Measurements from ENCODE around the gene ETNK1.

Gene ETNK1

DNA sequence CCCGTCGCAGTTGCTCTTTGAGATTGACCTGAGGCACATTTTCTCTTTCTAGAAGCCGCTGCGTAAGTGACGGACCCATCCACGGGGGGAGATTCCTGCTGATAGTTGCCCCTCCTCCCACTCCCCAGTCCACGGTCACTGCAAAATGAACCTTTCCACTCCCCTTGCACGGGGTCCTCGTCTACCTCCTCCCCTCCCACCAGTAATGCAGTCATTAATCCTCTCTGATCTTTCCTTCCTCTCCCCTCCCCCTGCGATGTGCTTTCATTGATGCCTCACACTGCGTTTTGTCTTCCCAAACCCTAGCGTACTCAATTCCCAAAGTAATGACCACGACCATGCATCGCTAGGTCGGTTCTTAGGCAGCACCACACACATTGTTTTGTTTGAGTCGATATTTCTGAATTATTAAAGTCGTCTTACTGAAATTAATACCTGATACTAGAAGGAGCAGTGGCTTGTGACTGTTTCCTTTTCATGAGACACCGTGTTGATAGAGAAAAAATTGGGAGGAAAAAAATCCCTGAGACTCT lies 857 bp downstream of the ETNK1 start:
- peak overlapping the region; percentile 97 for H3K4me2 ChIP-seq (ENCODE audit: low read depth, low read length, poor library complexity, severe bottlenecking)
- peaks cover 57% of the 10 kb centered on the region for H3K79me2 ChIP-seq (ENCODE audit: insufficient read depth, low read length)
- peak overlapping the region; percentile 42 for H3K27ac ChIP-seq (ENCODE audit: low read depth, low read length)
- no peaks in the 10 kb centered on the region for H3K9me2 ChIP-seq (replicated peaks; ENCODE audit: insufficient read depth, low read length)
- no peaks in the 10 kb centered on the region for H3K9me3 ChIP-seq (ENCODE audit: insufficient read depth, low read length)
- TF ChIP-seq EZH2phosphoT487 (conservative IDR thresholded peaks at IDR 0.05; ENCODE audit: low read length) (no peak), CTCF (IDR thresholded peaks at IDR 0.05; ENCODE audit: insufficient read depth, low read length, poor library complexity, severe bottlenecking) (no peak)
- H3K36me3 ChIP-seq (ENCODE audit: low read length): peaks cover 14% of the 10 kb centered on the region; the same call in 1 of the 2 replicates
- H3F3A ChIP-seq (ENCODE audit: insufficient read depth): no peaks in the 10 kb centered on the region; the same call in 1 of the 2 replicates
- H3K27me3 ChIP-seq (ENCODE audit: low read length): no peaks in the 10 kb centered on the region
- peaks cover 25% of the 10 kb centered on the region for H4K20me1 ChIP-seq (ENCODE audit: low read depth, low read length)
- peak overlapping the region; percentile 85 for H3K4me3 ChIP-seq (ENCODE audit: insufficient read depth, low read length, poor library complexity, severe bottlenecking)
- H3K9ac ChIP-seq (ENCODE audit: low read length): peak overlapping the region; percentile 69
- peak overlapping the region; percentile 82 for H2AFZ ChIP-seq (ENCODE audit: low read depth, low read length, severe bottlenecking)

GRCh38 chr12:22626406-22626805 lies 1.4 kb downstream of the ETNK1 start:
- Histone ChIP-seq H3K9ac (ENCODE audit: low read length) (peak overlapping the region; percentile 69), H3K27ac (ENCODE audit: low read depth, low read length) (peak overlapping the region; percentile 42; the same call in 1 of the 2 replicates), H3K9me2 (replicated peaks; ENCODE audit: insufficient read depth, low read length) (no peaks in the 10 kb centered on the region), H4K20me1 (ENCODE audit: low read depth, low read length) (peaks cover 25% of the 10 kb centered on the region), H3K9me3 (ENCODE audit: insufficient read depth, low read length) (no peaks in the 10 kb centered on the region), H3F3A (ENCODE audit: insufficient read depth) (peaks cover 1% of the 10 kb centered on the region; the same call in 1 of the 2 replicates), H3K79me2 (ENCODE audit: insufficient read depth, low read length) (peaks cover 62% of the 10 kb centered on the region), H3K4me2 (ENCODE audit: low read depth, low read length, poor library complexity, severe bottlenecking) (peak overlapping the region; percentile 97), H3K36me3 (ENCODE audit: low read length) (peaks cover 14% of the 10 kb centered on the region; the same call in 1 of the 2 replicates), H2AFZ (ENCODE audit: low read depth, low read length, severe bottlenecking) (no peak overlapping the region), H3K27me3 (ENCODE audit: low read length) (no peaks in the 10 kb centered on the region), H3K4me3 (ENCODE audit: insufficient read depth, low read length, poor library complexity, severe bottlenecking) (peak overlapping the region; percentile 85)
- TF ChIP-seq EZH2phosphoT487 (conservative IDR thresholded peaks at IDR 0.05; ENCODE audit: low read length) (no peak), CTCF (IDR thresholded peaks at IDR 0.05; ENCODE audit: insufficient read depth, low read length, poor library complexity, severe bottlenecking) (no peak)

DNA sequence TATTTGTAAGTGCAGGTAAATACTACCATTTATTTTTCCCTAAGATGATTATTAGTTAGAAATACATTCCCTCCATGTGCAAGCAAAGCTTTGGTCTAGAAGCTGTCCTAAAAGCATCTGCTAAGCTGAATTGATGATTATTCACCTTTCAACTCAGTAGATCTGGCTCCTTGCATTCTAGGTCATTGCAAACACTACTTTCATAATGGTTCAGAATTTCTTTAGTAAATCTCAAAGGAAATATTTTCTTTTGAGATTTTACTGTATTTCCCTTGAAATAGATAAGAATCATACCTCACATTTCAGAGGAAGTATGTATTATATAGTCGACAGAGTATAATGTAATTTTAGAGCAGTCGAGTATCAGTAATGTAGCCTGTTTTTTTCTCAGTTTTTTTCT lies 2.4 kb downstream of the ETNK1 start:
- Histone ChIP-seq H4K20me1 (ENCODE audit: low read depth, low read length) (peaks cover 30% of the 10 kb centered on the region), H3K9me3 (ENCODE audit: insufficient read depth, low read length) (no peaks in the 10 kb centered on the region), H3K27ac (ENCODE audit: low read depth, low read length) (peak overlapping the region; percentile 42), H3K27me3 (ENCODE audit: low read length) (no peaks in the 10 kb centered on the region), H3K4me2 (ENCODE audit: low read depth, low read length, poor library complexity, severe bottlenecking) (peak overlapping the region; percentile 97), H3K9me2 (replicated peaks; ENCODE audit: insufficient read depth, low read length) (no peaks in the 10 kb centered on the region), H2AFZ (ENCODE audit: low read depth, low read length, severe bottlenecking) (no peak overlapping the region), H3K4me3 (ENCODE audit: insufficient read depth, low read length, poor library complexity, severe bottlenecking) (peak overlapping the region; percentile 85), H3F3A (ENCODE audit: insufficient read depth) (peaks cover 3% of the 10 kb centered on the region; the same call in 1 of the 2 replicates), H3K79me2 (ENCODE audit: insufficient read depth, low read length) (peaks cover 71% of the 10 kb centered on the region), H3K36me3 (ENCODE audit: low read length) (peaks cover 17% of the 10 kb centered on the region; the same call in 1 of the 2 replicates), H3K9ac (ENCODE audit: low read length) (peak overlapping the region; percentile 69)
- TF ChIP-seq EZH2phosphoT487 (conservative IDR thresholded peaks at IDR 0.05; ENCODE audit: low read length): no peak
- TF ChIP-seq CTCF (IDR thresholded peaks at IDR 0.05; ENCODE audit: insufficient read depth, low read length, poor library complexity, severe bottlenecking): no peak
